ENCODE measurements around the gene CSGALNACT2. TPM values are rescaled to one million over a fixed set of nuclear protein-coding genes. Genes with fewer than 3 reads are reported as not detected.

The CSGALNACT2 gene
- total RNA-seq, 1 experiment from 2014 or later = 10.0 TPM

GRCh38 chr10:43166207-43166879 is 28.1 kb downstream of the CSGALNACT2 start:
- TF ChIP-seq CTCF (IDR thresholded peaks at IDR 0.05; ENCODE audit: unreplicated experiment) = no peak
- no peak for DNase-seq
- CTCF ChIA-PET = no interaction called here

GRCh38 chr10:43166880-43167497 is 28.7 kb downstream of the CSGALNACT2 start:
- intact Hi-C loops (cut with micrococcal nuclease; ENCODE audit: unreplicated experiment) = no loop called here
- TF ChIP-seq CTCF (IDR thresholded peaks at IDR 0.05; ENCODE audit: unreplicated experiment) = no peak
- peaks cover 8% of the 10 kb centered on the region for H3K4me1 Mint-ChIP-seq (ENCODE audit: low read depth, unreplicated experiment)
- H3K9me3 Mint-ChIP-seq (ENCODE audit: low read depth, unreplicated experiment) = no peaks in the 10 kb centered on the region
- H3K36me3 Mint-ChIP-seq (ENCODE audit: insufficient read depth, unreplicated experiment) = no peaks in the 10 kb centered on the region
- no peaks in the 10 kb centered on the region for H3K27me3 Mint-ChIP-seq (ENCODE audit: unreplicated experiment)
- H3K27ac Mint-ChIP-seq (ENCODE audit: unreplicated experiment) = peak overlapping the region; percentile 31
- CTCF ChIA-PET = no interaction called here
- DNase-seq = peak; percentile 21
- no TSS peak for BruUV-seq (replicated peaks)
- no peak overlapping the region for H3K4me3 Mint-ChIP-seq (ENCODE audit: low read depth, unreplicated experiment)

More at GRCh38 chr10:43166207-43166879, 28.1 kb downstream of the CSGALNACT2 start:
- peak overlapping the region; percentile 31 for H3K27ac Mint-ChIP-seq (ENCODE audit: unreplicated experiment)
- intact Hi-C loops (cut with micrococcal nuclease; ENCODE audit: unreplicated experiment) = no loop called here
- no peaks in the 10 kb centered on the region for H3K36me3 Mint-ChIP-seq (ENCODE audit: insufficient read depth, unreplicated experiment)
- peaks cover 12% of the 10 kb centered on the region for H3K4me1 Mint-ChIP-seq (ENCODE audit: low read depth, unreplicated experiment)
- H3K27me3 Mint-ChIP-seq (ENCODE audit: unreplicated experiment) = no peaks in the 10 kb centered on the region
- H3K9me3 Mint-ChIP-seq (ENCODE audit: low read depth, unreplicated experiment) = no peaks in the 10 kb centered on the region
- BruUV-seq (replicated peaks) = no TSS peak
- no peak overlapping the region for H3K4me3 Mint-ChIP-seq (ENCODE audit: low read depth, unreplicated experiment)

GRCh38 chr10:43167498-43167889 is 29.2 kb downstream of the CSGALNACT2 start:
- H3K36me3 Mint-ChIP-seq (ENCODE audit: insufficient read depth, unreplicated experiment) = no peaks in the 10 kb centered on the region
- H3K27me3 Mint-ChIP-seq (ENCODE audit: unreplicated experiment) = no peaks in the 10 kb centered on the region
- no peak overlapping the region for H3K4me3 Mint-ChIP-seq (ENCODE audit: low read depth, unreplicated experiment)
- DNase-seq = no peak
- no peak for TF ChIP-seq CTCF (IDR thresholded peaks at IDR 0.05; ENCODE audit: unreplicated experiment)
- H3K4me1 Mint-ChIP-seq (ENCODE audit: low read depth, unreplicated experiment) = peaks cover 8% of the 10 kb centered on the region
- H3K9me3 Mint-ChIP-seq (ENCODE audit: low read depth, unreplicated experiment) = no peaks in the 10 kb centered on the region
- CTCF ChIA-PET = no interaction called here
- no TSS peak for BruUV-seq (replicated peaks)
- H3K27ac Mint-ChIP-seq (ENCODE audit: unreplicated experiment) = no peak overlapping the region
- intact Hi-C loops (cut with micrococcal nuclease; ENCODE audit: unreplicated experiment) = no loop called here

- intact Hi-C loops (cut with micrococcal nuclease; ENCODE audit: unreplicated experiment) = no loop called here
Observed at GRCh38 chr10:43170491-43170890, 32.2 kb downstream of the CSGALNACT2 start.

More at GRCh38 chr10:43170491-43170890, 32.2 kb downstream of the CSGALNACT2 start:
- Mint-ChIP-seq H3K36me3 (ENCODE audit: insufficient read depth, unreplicated experiment) (no peaks in the 10 kb centered on the region), H3K9me3 (ENCODE audit: low read depth, unreplicated experiment) (no peaks in the 10 kb centered on the region), H3K27ac (ENCODE audit: unreplicated experiment) (peak overlapping the region; percentile 4), H3K4me3 (ENCODE audit: low read depth, unreplicated experiment) (no peak overlapping the region), H3K4me1 (ENCODE audit: low read depth, unreplicated experiment) (peaks cover 17% of the 10 kb centered on the region), H3K27me3 (ENCODE audit: unreplicated experiment) (no peaks in the 10 kb centered on the region)
- CTCF ChIA-PET = interaction anchor here (1.2 kb wide), 1 partner anchor 31 kb away, joined by 6 read pairs; no protein-coding TSS in a partner anchor
- DNase-seq = no peak
- BruUV-seq (replicated peaks) = no TSS peak
- no peak for TF ChIP-seq CTCF (IDR thresholded peaks at IDR 0.05; ENCODE audit: unreplicated experiment)
